PC-3 (cell line): ENCODE measurements around the gene OR51E1. TPM values are rescaled to one million over a fixed set of nuclear protein-coding genes. Genes with fewer than 3 reads are reported as not detected.

Experiments
- ATAC-seq: fragments of 200-7000 bp; cut with Tn5 transposase; 2 replicates; pipeline ENCODE4 v1.9.1; 2020; ENCODE audit warnings: mild to moderate bottlenecking, moderate library complexity
- BruUV-seq: library from RNA; stranded (reverse); fragments of 400-500 nt; replicated peaks from 2 replicates; lab custom pipeline; 2021; lab: Mats Ljungman, UMichigan
- CTCF ChIA-PET: fragments of 300-600 bp; sonication (Branson Sonifier 250); formaldehyde crosslinking; loops from one replicate; lab custom pipeline; 2022; ENCODE audit warnings: antibody characterized with exemption; lab: Charles Lee
- POLR2A ChIA-PET: fragments of 300-600 bp; sonication (Branson Sonifier 250); formaldehyde crosslinking; loops from one replicate; lab custom pipeline; 2022; ENCODE audit warnings: antibody characterized with exemption; ENCODE audit not compliant: unreplicated experiment; lab: Charles Lee
- DNase-seq: peaks from one replicate; pipeline ENCODE4 v3.0.0-alpha.2; 2015
- H2AFZ ChIP-seq: fragments of 300-600 bp; sonication (generic); 2 replicates; pipeline ENCODE4 v1.6.0; 2016; ENCODE audit warnings: antibody characterized with exemption, low read length
- H3F3A ChIP-seq: fragments of 300-600 bp; sonication (generic); one replicate; pipeline ENCODE4 v1.6.0; 2017; ENCODE audit warnings: antibody characterized with exemption, low read length, control low read depth, mild to moderate bottlenecking; ENCODE audit not compliant: unreplicated experiment
- H3K27ac ChIP-seq: fragments of 300-600 bp; sonication (generic); 2 replicates; pipeline ENCODE4 v1.5.1; 2016; ENCODE audit warnings: mild to moderate bottlenecking, low read length
- H3K27me3 ChIP-seq: fragments of 300-600 bp; sonication (generic); 2 replicates; pipeline ENCODE4 v1.6.1; 2016; ENCODE audit warnings: low read length, mixed read lengths
- H3K36me3 ChIP-seq: fragments of 300-600 bp; sonication (generic); 2 replicates; pipeline ENCODE4 v1.6.1; 2016; ENCODE audit warnings: low read depth, mixed run types, low read length, mixed read lengths
- H3K4me1 ChIP-seq: fragments of 300-600 bp; sonication (generic); 2 replicates; pipeline ENCODE4 v1.5.1; 2016; ENCODE audit warnings: low read length; ENCODE audit not compliant: insufficient read depth
- H3K4me2 ChIP-seq: fragments of 300-600 bp; sonication (generic); 2 replicates; pipeline ENCODE4 v1.6.0; 2016; ENCODE audit warnings: low read length
- H3K4me3 ChIP-seq: fragments of 300-600 bp; sonication (generic); 2 replicates; pipeline ENCODE4 v1.5.1; 2016; ENCODE audit warnings: mild to moderate bottlenecking, low read length, mixed read lengths
- H3K79me2 ChIP-seq: fragments of 300-600 bp; sonication (generic); 2 replicates; pipeline ENCODE4 v1.6.1; 2017; ENCODE audit warnings: low read length, mixed read lengths
- H3K9ac ChIP-seq: fragments of 300-600 bp; sonication (generic); 2 replicates; pipeline ENCODE4 v1.6.0; 2016; ENCODE audit warnings: mild to moderate bottlenecking, low read length
- H3K9me2 ChIP-seq: fragments of 300-600 bp; sonication (generic); replicated peaks from 2 replicates; pipeline ENCODE4 v1.6.1; 2016; ENCODE audit warnings: mixed run types, low read length, mixed read lengths
- H3K9me3 ChIP-seq: fragments of 300-600 bp; sonication (generic); 2 replicates; pipeline ENCODE4 v1.6.1; 2016; ENCODE audit warnings: low read length, mixed read lengths
- H4K20me1 ChIP-seq: fragments of 300-600 bp; sonication (generic); 2 replicates; pipeline ENCODE4 v1.6.1; 2016; ENCODE audit warnings: low read length, mixed read lengths
- EZH2 ChIP-seq: fragments of 300-600 bp; sonication (generic); IDR thresholded peaks from one replicate; pipeline ENCODE4 v1.6.1; 2017; ENCODE audit warnings: antibody characterized with exemption, mild to moderate bottlenecking, low read length; ENCODE audit not compliant: unreplicated experiment
- EZH2phosphoT487 ChIP-seq: fragments of 300-600 bp; sonication (generic); IDR thresholded peaks from 2 replicates; pipeline ENCODE4 v1.6.1; 2018; ENCODE audit warnings: mild to moderate bottlenecking, antibody characterized with exemption, low read length, borderline replicate concordance
- intact Hi-C: fragments of 100-400 bp; cut with micrococcal nuclease; formaldehyde crosslinking; loops from 2 replicates; pipeline ENCODE4 v1.9.0; 2023
- total RNA-seq: library from RNA; depleted of rRNA; stranded (reverse); fragments of >200 nt; gene quantifications from 2 replicates; pipeline ENCODE4 v1.2.3, GENCODE V29; 2014
- TF ChIP-seq, protein P1 (sequence below): fragments of 300-600 bp; sonication (generic); conservative IDR thresholded peaks from 2 replicates; pipeline ENCODE4 v1.5.1; 2017; ENCODE audit warnings: antibody characterized with exemption, low read depth, mild to moderate bottlenecking, low read length

The OR51E1 gene
- total RNA-seq, 1 experiment from 2014 or later, result not detected

DNA sequence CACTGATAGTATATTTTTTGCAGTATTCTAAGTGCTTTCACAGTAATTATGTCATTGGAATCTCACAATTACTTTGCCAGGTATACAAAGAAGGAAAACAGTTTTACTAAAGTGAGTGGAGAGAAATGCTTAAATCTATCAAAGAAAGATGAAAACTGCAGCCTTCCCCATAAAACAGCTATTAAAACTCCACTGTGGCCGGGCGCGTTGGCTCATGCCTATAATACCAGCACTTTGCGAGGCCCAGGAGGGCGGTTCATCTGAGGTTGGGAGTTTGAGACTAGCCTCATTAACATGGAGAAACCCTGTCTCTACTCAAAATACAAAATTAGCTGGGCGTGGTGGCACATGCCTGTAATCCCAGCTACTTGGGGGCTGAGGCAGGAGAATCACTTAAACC, 19.1 kb downstream of the OR51E1 start:
- Histone ChIP-seq H3K27me3 (peaks cover 12% of the 10 kb centered on the region), H3K27ac (no peak overlapping the region), H3K36me3 (no peaks in the 10 kb centered on the region), H2AFZ (no peak overlapping the region), H3K9ac (no peak overlapping the region), H3K4me2 (no peak overlapping the region), H3K9me3 (no peaks in the 10 kb centered on the region), H3K79me2 (no peaks in the 10 kb centered on the region), H3K4me3 (no peak overlapping the region), H3F3A (no peaks in the 10 kb centered on the region), H4K20me1 (no peaks in the 10 kb centered on the region), H3K9me2 (no peaks in the 10 kb centered on the region), H3K4me1 (no peaks in the 10 kb centered on the region)
- no peak for ATAC-seq
- intact Hi-C loops, result no loop called here
- DNase-seq, result no peak
- no peak for TF ChIP-seq EZH2phosphoT487
- TF ChIP-seq, protein P1, sequence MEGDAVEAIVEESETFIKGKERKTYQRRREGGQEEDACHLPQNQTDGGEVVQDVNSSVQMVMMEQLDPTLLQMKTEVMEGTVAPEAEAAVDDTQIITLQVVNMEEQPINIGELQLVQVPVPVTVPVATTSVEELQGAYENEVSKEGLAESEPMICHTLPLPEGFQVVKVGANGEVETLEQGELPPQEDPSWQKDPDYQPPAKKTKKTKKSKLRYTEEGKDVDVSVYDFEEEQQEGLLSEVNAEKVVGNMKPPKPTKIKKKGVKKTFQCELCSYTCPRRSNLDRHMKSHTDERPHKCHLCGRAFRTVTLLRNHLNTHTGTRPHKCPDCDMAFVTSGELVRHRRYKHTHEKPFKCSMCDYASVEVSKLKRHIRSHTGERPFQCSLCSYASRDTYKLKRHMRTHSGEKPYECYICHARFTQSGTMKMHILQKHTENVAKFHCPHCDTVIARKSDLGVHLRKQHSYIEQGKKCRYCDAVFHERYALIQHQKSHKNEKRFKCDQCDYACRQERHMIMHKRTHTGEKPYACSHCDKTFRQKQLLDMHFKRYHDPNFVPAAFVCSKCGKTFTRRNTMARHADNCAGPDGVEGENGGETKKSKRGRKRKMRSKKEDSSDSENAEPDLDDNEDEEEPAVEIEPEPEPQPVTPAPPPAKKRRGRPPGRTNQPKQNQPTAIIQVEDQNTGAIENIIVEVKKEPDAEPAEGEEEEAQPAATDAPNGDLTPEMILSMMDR, result no peak
- TF ChIP-seq EZH2, result no peak
- POLR2A ChIA-PET, result no interaction called here
- CTCF ChIA-PET, result no interaction called here
- no TSS peak for BruUV-seq

DNA sequence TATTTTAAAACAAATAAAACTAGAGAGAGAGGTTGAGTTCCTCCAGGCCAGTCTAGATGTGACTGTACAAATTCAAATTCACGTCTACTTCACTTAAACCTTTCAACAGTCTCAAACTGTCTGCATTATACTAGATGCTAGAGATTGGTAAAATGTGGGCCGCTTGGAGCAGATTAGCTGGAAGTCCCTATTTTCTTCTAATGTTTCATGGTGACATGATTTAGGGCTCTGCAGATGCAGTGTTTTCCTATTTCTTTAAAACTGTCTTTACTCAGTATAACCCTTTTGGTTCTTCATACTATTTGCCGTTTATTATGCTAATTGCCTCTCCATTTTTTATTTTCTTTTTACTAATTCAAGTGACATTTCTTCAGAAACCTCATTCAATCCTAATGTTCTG, 20.4 kb downstream of the OR51E1 start:
- ChIA-PET CTCF (no interaction called here), POLR2A (no interaction called here)
- no peaks in the 10 kb centered on the region for H3F3A ChIP-seq
- no peaks in the 10 kb centered on the region for H4K20me1 ChIP-seq
- no TSS peak for BruUV-seq
- no peaks in the 10 kb centered on the region for H3K36me3 ChIP-seq
- H3K9me3 ChIP-seq, result no peaks in the 10 kb centered on the region
- H3K4me1 ChIP-seq, result no peaks in the 10 kb centered on the region
- H3K27me3 ChIP-seq, result peaks cover 12% of the 10 kb centered on the region
- no peak overlapping the region for H3K9ac ChIP-seq
- H3K27ac ChIP-seq, result no peak overlapping the region
- intact Hi-C loops, result no loop called here
- no peak overlapping the region for H3K4me2 ChIP-seq
- no peaks in the 10 kb centered on the region for H3K79me2 ChIP-seq
- H3K4me3 ChIP-seq, result no peak overlapping the region
- TF ChIP-seq EZH2phosphoT487 (no peak), EZH2 (no peak)
- TF ChIP-seq, protein P1, result no peak
- H3K9me2 ChIP-seq, result no peaks in the 10 kb centered on the region
- ATAC-seq (no peak), DNase-seq (no peak)
- no peak overlapping the region for H2AFZ ChIP-seq

DNA sequence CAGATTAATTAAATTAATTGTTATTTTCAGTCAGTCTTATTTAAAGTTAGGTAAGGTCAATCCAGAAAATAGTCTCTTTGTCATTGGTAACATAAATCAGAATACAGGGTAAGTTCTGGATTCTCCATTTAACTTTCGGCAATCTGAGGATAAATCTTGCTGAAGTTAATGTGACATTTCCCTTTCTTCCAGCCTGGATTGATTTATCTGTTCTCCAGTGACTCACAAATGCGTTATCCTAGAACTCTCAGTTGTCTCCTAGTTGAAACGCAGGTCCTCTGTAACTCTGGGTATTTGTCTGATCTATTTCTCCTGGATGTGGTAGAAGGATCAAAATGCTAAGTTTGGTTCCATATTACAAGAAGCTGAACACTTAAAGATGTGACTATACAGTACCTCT, 21.0 kb downstream of the OR51E1 start:
- no peaks in the 10 kb centered on the region for H3K36me3 ChIP-seq
- H3K27me3 ChIP-seq, result peaks cover 12% of the 10 kb centered on the region

More for the DNA sequence above, 21.0 kb downstream of the OR51E1 start:
- H3K9me2 ChIP-seq, result no peaks in the 10 kb centered on the region
- no TSS peak for BruUV-seq
- no peak overlapping the region for H3K9ac ChIP-seq
- H3K4me3 ChIP-seq, result no peak overlapping the region
- H3K27ac ChIP-seq, result no peak overlapping the region
- ATAC-seq (no peak), DNase-seq (no peak)
- no peaks in the 10 kb centered on the region for H3K9me3 ChIP-seq
- TF ChIP-seq EZH2 (no peak), EZH2phosphoT487 (no peak)
- TF ChIP-seq, protein P1, result no peak
- H3K4me1 ChIP-seq, result no peaks in the 10 kb centered on the region
- H4K20me1 ChIP-seq, result no peaks in the 10 kb centered on the region
- POLR2A ChIA-PET, result no interaction called here
- CTCF ChIA-PET, result no interaction called here
- H3K4me2 ChIP-seq, result no peak overlapping the region
- intact Hi-C loops, result no loop called here
- no peaks in the 10 kb centered on the region for H3F3A ChIP-seq
- no peaks in the 10 kb centered on the region for H3K79me2 ChIP-seq
- H2AFZ ChIP-seq, result no peak overlapping the region
